ENCODE measurements around the gene SH3BP4.

- TF ChIP-seq MAX (IDR thresholded peaks at IDR 0.05) (no peak), CTCF (IDR thresholded peaks at IDR 0.05; ENCODE audit: low read depth, low read length, missing input control) (no peak), REST (IDR thresholded peaks at IDR 0.05) (no peak), ZBTB33 (IDR thresholded peaks at IDR 0.05) (no peak), RAD21 (IDR thresholded peaks at IDR 0.05) (no peak), YY1 (IDR thresholded peaks at IDR 0.05) (no peak), ATF3 (IDR thresholded peaks at IDR 0.05) (no peak)
Observed at GRCh38 chr2:234958311-234958710, 6.5 kb downstream of the SH3BP4 start.
